ENCODE results near the gene CCN5. TPM values are rescaled to one million over a fixed set of nuclear protein-coding genes. Genes with fewer than 3 reads are reported as not detected.

Gene CCN5
- total and polyA plus RNA-seq, 2 of the 8 experiments (the other 6 are each of a cell fraction or from before 2014, with no cell fraction given), result not detected

DNA sequence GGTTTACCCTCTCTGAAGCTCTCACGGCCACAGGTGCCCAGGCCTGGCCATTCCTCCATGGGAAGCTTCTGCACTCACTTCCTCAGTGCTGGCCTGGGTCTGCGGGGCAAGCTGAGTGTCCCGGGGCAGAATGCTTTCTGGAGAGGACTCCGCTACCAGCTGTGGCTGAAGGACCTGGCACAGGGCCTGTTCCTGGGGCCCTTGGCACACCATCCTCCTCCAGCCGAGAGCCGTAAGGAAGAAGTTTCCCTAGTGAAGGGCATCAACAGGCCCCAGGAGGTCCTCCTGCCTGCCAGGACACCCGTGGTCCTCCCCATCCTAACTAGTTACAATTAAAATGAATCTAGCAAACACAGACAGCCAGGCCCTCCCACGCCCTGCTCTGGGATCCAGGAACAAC, 16.5 kb downstream of the CCN5 start (continued):
- TF ChIP-seq SRF (IDR thresholded peaks at IDR 0.05; ENCODE audit: low read depth, low read length) (no peak), EZH2 (IDR thresholded peaks at IDR 0.05; ENCODE audit: low read depth, low read length, severe bottlenecking) (no peak), USF2 (IDR thresholded peaks at IDR 0.05; ENCODE audit: low read length) (no peak), RAD21 (IDR thresholded peaks at IDR 0.05 in 1 of 2, conservative IDR thresholded peaks at IDR 0.05 in 1 of 2; ENCODE audit: low read depth in 2 of 2, low read length in 2 of 2) (no peak)

Data from H1 (cell line).